AG08395 (cell line): ENCODE results near the gene ARHGAP23.
A peak's percentile ranks its signal among the peaks of the same experiment; 100 is the strongest.
"Not testable (repeated sequence)": the region's sequence is repeated elsewhere in the genome, so short reads cannot be mapped to it uniquely, and the experiment has no call there.

Experiments used
- DNase-seq: peaks from one replicate; pipeline ENCODE4 v3.0.0; 2012; ENCODE audit warnings: mixed read lengths, low spot score

Gene ARHGAP23

DNA sequence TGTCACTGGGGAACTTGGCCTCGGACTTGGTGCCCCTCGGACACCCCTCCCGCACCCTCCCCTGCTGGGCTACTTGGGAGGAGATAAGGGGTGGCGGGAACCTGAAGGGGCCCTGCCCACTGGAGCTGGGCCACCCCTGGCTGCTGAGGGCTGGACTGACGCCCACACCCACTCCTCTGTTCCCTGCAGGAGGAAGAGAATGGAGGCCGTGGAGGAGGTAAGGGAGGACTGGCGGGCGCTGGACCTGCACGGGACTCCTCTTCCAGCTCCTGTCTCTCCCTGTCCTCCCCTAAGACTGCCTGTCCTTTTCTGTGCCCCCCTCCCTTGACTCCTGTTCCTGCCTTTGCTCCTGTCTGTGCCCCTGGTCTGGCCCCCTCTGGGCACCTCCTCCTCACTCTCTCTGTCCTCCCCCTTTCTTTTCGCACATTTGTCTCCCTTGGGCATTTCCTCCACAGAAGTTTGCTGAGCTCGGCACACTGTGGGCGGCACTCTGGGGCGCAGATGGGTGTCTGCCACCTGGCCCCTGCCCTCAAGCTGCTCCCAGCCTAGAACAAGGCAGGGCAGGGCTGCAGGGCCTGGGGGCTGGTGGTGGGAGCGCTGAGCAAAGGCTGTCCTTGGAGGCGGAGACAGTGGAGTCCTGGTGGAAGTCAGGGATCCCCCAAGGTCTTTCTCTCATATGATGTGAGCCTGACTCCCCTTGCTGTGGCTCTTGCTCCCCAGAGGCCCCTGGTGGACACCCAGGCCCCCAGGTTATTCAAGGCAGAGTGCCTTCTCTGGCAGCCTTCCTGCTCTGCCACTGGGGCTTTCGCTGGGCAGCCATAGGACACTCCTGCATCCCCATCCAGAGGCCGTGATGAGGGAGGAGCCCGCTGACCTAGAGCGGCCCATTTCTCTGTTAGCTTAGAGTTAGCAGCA is 32.7 kb downstream of the ARHGAP23 start:
- DNase-seq, result no peak

DNA sequence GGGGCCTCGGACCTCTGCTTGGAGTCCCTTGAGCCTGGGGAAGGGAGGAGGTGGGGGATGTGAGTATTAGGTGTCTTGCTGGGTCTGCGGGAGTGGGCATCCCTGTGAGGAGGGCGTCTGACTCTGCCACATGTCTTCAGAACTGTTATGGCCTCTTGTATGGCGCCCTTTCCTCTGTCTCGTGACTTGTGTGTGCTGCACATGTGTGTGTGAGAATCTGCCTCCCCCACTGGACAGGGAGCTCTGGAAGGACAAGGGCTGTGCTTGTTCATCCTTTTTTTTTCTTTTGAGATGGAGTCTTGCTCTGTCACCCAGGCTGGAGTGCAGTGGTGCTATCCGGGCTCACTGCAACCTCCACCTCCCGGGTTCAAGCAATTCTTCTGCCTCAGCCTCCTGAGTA is 33.4 kb downstream of the ARHGAP23 start:
- DNase-seq, result no peak

- no peak for DNase-seq
These were observed 35.2 kb downstream of the ARHGAP23 start for GRCh38 chr17:38463451-38463858.

GRCh38 chr17:38464251-38464722 is 36.0 kb downstream of the ARHGAP23 start:
- peak; percentile 52 for DNase-seq

- peak; percentile 94 for DNase-seq
These were observed 36.6 kb downstream of the ARHGAP23 start for GRCh38 chr17:38464723-38465390.

GRCh38 chr17:38465391-38466345 is 37.4 kb downstream of the ARHGAP23 start:
- peak; percentile 87 for DNase-seq

- DNase-seq, result no peak
These were observed 38.4 kb downstream of the ARHGAP23 start for GRCh38 chr17:38466346-38467315.

DNA sequence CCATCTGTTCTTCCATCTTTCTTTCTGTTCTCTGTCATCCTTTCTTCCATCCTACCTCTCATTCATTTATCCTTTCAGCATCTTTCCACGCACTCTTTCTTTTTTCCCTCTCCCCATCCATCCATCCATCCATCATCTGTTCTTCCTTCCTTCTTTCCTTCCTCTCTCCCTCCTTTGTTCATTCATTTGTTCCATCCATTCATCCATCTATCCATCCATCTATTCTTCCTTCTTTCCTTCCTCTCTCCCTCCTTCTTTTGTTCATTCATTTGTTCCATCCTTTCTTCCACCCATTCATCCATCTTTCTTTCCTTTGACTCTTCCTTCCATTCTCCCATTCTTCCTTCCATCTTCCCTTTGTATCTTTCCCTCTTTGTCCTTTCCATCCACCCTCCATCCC is 39.2 kb downstream of the ARHGAP23 start:
- DNase-seq, result no peak

GRCh38 chr17:38469875-38470274 is 41.6 kb downstream of the ARHGAP23 start:
- DNase-seq, result peak; percentile 60

DNA sequence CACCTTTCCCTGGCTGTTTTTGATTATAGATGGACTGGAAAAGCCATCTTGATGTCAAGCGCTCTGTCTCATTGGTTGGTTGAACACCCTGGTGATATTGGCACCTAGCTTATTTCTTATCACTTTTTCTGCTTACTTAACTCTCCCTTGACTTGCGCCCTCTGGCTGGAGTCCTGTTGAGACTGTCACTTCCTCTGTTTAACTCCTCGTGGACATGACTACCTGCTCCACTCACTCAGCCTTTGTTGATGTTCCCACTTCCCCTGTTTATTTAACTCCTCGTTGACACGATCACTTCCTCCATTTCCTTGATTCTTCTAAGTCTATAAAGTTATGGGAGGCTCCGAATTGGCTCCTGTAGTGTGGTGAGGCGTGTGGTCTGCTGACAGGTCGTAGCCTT is 43.0 kb downstream of the ARHGAP23 start:
- not testable (repeated sequence) for DNase-seq

DNA sequence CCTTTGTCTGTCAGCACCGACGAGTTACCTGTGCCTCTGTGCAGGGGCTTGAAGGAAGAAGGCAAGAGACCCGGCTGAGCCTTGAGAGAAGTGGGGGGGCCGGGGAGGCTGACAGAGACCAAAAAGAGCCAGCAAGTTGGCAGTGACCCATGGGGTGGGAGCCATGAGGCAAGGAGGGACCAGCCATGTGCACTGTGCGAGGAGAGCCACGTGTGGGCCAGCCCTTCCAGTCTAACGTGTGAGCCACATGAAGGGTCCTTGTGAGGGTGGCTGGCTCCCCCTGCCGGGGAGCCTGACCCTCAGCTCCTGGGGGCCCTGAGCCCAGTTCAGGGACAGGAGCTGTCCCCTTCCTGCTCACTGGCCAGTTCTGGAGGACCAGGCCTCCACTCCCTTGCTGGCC is 46.4 kb downstream of the ARHGAP23 start:
- DNase-seq, result not testable (repeated sequence)

DNA sequence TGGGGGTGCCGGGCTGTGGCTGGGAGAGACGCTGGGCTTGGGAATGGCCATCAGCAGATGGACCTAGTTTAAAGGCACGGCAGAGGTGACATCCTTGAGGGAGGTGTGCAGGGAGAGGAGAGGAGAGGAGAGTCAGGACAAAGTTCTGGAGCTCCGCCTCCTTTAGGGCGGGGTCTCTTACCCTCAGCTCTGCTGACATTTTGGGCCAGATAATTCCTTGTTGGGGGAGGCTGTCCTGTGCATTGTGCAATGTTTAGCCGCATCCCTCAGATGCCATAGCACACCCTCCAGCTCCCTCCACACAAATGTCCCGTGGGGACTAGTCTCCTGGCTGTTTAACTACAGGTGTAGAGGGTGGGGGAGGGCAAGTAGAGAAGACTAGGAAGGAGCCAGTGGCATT is 48.3 kb downstream of the ARHGAP23 start:
- DNase-seq, result no peak

- not testable (repeated sequence) for DNase-seq
These were observed 49.2 kb downstream of the ARHGAP23 start for GRCh38 chr17:38477417-38477816.

DNA sequence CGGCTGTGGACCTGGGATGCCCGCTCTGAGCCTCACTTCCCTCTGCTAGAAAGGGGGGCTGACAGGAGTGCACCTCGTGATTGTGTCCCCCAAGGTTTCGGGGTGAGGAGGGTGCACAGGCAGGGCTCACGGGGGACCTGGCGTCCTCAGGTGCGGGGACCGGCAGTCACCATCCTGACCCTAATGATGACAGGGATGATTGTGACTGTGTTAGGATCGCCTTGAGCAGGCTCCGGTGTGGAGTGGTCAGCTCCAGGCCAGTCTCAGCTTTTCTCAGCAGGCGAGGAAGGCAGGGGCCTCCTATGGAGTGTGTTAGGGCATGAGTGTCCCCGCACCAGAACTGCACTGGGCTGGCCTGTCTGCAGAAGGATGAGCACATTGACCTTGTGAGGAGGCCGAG is 49.7 kb downstream of the ARHGAP23 start:
- not testable (repeated sequence) for DNase-seq

DNA sequence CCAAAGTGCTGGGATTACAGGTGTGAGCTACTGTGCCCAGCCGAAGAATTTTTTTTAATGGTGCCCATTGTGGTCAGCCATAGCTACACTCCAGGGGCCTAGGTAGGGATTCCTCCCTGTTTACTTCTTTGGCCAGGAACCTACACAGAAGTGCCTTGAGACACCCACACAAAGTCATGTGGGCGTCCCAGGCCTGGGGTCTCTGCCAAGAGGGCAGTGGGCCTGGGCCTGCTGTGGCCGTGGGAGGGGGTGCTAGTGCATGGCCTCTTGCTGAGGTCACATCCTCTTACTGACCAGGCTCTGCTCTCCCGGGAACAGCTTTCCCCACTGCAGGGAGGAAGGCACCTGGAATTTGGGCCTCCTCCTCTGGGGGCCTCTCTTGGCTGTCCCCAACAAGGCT is 50.4 kb downstream of the ARHGAP23 start:
- not testable (repeated sequence) for DNase-seq

DNA sequence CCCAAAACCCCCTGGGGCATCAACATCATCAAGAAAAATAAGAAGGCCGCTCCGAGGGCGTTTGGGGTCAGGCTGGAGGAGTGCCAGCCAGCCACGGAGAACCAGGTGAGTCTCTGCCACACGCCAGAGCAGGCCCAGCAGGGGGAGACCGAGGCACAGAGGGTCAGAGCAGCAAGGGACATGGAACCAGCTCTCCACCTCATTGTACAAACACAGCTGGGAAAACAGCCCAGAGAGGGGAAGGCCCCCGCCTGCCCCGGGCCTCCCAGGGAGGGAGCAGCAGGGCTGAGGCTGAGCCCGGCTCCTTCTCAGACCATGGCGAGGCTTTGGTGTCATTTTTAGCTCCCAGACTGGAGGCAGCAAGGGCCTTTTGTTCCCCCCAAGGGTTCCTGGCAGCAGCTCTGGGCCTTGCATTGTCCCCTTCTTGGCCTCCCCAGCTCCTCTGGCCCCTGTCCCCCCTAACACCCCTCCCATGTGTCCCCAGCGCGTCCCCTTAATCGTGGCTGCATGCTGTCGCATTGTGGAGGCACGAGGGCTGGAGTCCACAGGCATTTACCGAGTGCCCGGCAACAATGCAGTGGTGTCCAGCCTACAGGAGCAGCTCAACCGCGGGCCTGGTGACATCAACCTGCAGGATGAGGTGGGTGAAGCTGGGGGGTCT is 53.9 kb downstream of the ARHGAP23 start:
- DNase-seq, result not testable (repeated sequence)

DNA sequence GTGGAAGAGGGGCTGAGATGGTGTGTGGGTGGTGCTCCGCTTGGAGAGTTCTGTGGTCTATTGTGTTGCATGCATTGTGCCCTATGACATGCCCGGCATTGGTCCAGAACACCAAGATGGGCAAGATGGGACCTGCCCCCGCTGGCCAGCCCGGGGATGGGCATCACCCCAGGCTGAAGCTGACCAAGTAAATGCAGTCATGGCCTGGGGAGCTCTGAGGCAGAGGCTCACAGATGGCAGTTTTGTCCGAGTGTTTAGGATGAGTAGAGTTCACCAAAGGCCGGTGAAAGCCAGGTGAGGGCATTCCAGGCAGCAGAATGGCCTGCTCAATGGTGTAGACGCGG is 54.4 kb downstream of the ARHGAP23 start:
- not testable (repeated sequence) for DNase-seq

DNA sequence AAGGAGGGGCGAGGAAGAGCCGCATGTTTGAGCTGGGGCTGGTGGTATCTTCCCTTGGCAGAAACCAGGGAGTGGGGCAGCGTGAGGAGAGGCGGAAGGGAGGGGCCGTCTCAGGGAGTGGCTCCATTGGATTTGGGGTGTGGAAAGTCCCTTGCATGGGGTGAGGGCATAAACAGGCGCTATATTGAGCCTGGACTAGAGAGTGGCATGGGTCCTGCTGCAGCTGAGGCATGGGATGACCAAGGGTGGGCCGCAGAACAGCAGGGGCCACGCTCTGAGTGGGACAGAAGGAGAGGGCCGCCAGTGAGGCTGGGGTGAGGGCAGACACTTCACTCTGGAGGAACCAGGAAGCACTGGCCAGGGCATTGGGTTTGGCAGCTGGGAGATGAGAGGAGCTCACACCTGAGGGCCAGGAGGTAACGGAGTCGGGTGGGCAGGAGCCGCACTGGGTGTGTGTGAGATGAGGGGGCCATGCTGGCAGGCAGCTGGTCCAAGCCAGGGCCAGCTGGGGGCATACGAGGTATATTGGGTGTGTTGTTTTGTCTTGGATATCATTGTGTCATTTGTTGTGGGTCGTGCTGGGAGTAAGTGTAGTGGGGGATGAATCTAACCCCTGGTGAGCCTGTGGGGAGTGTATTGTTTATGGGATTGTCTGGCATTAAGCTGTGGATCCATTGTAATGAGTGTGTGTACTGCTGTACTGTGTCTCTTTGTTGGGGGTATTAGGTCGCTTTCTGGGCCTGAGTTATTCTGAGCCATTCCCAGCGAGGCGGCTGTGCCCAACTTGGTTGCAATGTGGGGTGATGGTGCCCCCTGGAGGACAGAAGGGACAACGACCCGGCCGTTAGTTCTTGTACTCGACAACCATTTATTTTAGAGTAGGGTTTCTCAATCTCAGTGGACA is 56.2 kb downstream of the ARHGAP23 start:
- DNase-seq, result peak; percentile 66

GRCh38 chr17:38485146-38485468 is 56.8 kb downstream of the ARHGAP23 start:
- DNase-seq, result no peak
